ENCODE results near the gene RAD51.

RAD51 gene

DNA sequence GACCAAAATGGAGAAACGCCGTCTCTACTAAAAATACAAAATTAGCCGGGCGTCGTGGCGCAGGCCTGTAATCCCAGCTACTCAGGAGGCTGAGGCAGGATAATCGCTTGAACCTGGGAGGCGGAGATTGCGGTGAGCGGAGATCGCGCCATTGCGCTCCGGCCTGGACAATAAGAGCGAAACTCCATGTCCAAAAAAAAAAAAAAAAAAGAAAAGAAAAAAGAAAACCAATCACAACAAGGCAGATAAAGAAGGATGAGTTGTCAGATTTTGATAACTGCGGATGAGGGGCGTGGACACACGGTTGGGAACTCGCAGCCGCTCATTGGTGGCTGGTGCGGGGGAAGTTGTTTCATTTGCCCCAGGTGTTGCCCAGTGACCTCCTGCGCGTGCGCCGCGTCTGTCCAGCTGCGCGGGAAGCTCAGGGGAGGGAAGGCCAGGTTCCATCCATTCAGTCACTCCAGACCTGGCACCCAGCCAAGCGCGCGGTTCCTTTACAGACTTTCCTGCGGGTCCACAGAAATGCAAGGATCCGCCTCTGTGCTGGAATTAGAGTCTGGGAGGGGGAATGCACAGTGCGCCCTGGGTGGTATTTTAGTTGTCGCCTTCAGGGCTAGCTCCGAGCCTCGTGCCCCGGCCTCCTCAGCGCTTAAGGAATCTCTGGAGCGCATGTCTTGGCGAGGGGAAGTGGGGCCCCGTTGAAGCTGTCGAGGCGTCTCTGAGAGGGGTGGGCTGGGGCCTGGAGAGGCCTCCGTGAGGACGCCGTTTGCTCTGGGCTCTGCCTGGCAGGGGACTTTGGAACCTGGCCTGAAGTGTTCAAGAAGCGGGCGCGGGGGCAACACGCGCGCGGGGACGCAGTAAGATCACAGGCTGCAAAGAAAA, 68.2 kb downstream of the RAD51 start:
- peak in 1 of 3 donors; percentile 45 for DNase-seq (ENCODE audit: low read depth in 3 of 3)

DNA sequence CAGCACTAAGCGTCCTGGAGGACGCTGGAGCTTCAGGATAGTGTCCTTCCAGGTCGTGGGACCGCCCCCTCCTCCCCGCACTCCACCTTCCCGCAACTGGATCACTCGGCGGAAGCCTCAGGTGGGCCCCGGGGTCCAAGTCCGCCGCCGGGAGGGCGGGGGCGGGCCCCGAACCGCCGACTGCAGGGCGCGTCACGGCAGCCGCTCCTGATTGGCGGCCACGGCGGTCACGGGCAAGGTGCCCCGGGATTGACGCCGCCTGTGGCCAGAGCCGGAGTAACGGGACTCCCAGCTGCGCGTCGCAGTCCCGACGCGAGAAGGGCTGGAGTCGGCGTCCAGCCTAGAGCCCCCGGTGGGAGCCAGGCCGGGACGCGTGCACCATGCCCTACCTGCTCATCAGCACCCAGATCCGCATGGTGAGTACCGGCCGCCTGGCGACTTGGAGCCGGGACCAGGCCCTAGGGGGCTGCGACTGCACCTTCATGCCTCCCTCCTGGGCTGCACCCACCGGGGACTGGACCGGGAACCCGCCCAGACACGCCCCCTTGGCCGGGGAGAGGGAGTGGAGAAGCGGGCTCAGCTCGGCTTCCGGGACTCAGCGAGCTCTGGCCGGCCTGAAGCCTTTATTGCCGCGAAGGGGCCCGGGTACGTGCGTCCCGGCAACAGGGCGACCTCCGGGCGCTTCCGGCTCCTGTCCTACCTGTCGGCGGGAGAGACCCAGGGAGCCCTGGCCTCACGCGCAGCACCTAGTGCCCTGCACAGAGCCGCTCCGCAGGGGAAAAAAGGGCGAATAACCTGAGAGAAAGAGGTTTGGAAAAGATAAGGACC, 69.0 kb downstream of the RAD51 start, which contains the start of gene GCHFR:
Gene GCHFR (plus strand): TSS at position 268 of the 828 bp plus-strand sequence. CDS start 113 bp downstream, at position 381.
- peak; percentile 45 to 60 (median 54) for DNase-seq (ENCODE audit: low read depth in 3 of 3)

- DNase-seq (ENCODE audit: low read depth in 3 of 3) = no peak
These were observed 69.7 kb downstream of the RAD51 start for GRCh38 chr15:40764629-40765103.

DNA sequence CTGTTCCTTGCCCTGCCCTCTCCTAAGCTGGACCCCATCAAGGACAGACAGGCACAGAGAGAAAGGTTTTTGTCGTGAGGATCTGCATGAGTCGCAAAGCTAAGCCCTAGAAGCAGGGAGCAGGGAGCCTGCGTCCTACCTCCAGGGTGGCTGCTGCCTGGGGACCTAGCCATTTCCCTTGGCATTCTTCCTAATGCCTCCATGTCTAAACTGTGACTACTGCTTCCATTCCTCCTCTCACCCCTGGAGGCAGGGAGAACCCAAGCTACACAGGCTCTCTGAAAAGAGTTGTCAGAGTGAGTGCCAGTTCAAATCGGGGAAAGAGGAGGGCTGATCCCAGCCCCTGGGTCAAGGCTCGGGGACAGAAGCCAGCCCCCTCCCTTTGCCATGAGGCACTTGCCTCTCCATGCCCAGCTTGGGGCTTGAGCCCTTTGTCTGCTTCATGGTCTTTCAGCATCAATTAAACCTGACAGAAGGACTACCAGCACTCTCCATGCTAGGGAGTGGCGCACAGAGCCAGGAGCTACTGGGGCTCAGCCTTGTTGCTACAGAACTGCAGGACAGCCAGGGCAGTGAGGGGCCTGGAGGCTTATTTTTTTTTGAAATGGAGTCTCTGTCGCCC, 71.3 kb downstream of the RAD51 start:
- no peak for DNase-seq (ENCODE audit: low read depth in 3 of 3)

- DNase-seq (ENCODE audit: low read depth in 3 of 3) = no peak
These were observed 72.2 kb downstream of the RAD51 start for GRCh38 chr15:40766906-40767837.

GRCh38 chr15:40767838-40768500, 73.0 kb downstream of the RAD51 start:
- DNase-seq (ENCODE audit: low read depth in 3 of 3) = no peak

- DNase-seq (ENCODE audit: low read depth in 3 of 3) = no peak
These were observed 73.7 kb downstream of the RAD51 start for GRCh38 chr15:40768521-40769273.

DNA sequence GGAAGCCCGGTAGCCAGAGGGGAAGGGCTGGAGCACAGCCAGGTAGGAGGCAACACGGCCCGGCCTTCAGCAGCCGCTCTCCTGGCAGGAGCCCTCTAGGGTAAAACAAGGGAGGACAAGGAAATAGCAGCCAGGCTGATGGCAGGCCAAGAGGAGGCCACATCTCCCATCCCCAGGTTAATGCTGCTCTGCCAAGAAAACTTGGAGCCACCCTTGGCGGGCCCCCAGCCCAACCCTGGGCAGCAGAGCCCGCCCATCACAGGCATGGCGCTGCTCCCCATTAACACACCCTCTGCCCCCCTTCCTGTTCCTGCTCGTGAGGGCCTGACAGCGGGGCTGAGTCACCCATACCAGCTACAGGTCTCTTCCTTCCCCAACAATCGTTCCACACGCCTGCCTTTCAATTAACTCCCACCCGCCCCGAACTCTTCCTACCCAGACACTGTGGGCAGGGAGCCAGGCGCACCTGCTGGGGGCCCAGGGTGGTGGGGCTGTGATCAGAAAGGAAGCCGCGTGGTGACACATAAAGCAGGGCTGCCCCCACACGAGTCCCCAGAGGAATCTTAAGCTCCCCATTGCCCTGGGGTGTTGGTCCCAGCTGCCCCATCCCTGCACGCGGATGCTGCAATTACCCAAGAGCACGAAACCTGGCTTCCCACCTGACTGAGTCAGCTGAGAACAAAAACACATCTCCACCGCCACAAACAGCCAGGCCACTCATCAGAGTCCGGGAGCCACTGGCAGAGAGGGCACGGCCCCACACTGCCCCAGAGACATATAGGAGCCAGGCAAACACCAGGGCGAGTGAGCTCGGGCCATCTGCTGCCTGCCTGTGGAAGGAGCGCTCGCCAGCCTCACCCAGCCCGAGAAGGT, 74.5 kb downstream of the RAD51 start, which contains the start of gene C15orf62:
Gene C15orf62 (plus strand): TSS at position 707 of the 873 bp plus-strand sequence. CDS start 516 bp downstream, outside the sequence.
- peak in 1 of 3 donors; percentile 54 for DNase-seq (ENCODE audit: low read depth in 3 of 3)

- DNase-seq (ENCODE audit: low read depth in 3 of 3) = no peak
These were observed 75.3 kb downstream of the RAD51 start for GRCh38 chr15:40770147-40770721.

- DNase-seq (ENCODE audit: low read depth in 3 of 3) = no peak
These were observed 76.3 kb downstream of the RAD51 start for GRCh38 chr15:40771242-40771641.

- DNase-seq (ENCODE audit: low read depth in 3 of 3) = no peak
These were observed 77.0 kb downstream of the RAD51 start for GRCh38 chr15:40772014-40772413.

- DNase-seq (ENCODE audit: low read depth in 3 of 3) = no peak
These were observed 78.5 kb downstream of the RAD51 start for GRCh38 chr15:40773496-40773895.

DNA sequence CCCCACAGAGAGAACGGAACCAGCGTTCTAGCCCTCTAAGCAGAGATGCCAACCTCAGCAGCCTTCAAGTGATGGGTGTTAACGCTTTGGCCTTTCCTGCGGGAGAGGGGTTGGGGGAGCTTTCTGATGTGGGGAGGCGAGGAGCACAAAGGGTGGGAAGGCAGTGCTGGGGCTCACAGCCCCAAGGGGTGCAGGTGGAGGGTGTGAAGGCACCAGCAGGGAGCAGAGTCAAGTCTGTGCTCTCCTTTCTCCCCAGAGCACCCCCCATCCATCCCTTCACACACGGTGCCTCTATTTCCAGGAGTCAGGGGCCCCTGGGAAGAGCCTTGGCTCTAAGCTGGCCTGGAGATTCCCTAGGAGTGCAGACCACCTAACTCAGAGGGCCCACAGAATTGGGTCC, 78.9 kb downstream of the RAD51 start:
- no peak for DNase-seq (ENCODE audit: low read depth in 3 of 3)

- DNase-seq (ENCODE audit: low read depth in 3 of 3) = no peak
These were observed 80.0 kb downstream of the RAD51 start for GRCh38 chr15:40775007-40775406.

GRCh38 chr15:40775740-40776536, 81.0 kb downstream of the RAD51 start:
- DNase-seq (ENCODE audit: low read depth in 3 of 3) = no peak

DNA sequence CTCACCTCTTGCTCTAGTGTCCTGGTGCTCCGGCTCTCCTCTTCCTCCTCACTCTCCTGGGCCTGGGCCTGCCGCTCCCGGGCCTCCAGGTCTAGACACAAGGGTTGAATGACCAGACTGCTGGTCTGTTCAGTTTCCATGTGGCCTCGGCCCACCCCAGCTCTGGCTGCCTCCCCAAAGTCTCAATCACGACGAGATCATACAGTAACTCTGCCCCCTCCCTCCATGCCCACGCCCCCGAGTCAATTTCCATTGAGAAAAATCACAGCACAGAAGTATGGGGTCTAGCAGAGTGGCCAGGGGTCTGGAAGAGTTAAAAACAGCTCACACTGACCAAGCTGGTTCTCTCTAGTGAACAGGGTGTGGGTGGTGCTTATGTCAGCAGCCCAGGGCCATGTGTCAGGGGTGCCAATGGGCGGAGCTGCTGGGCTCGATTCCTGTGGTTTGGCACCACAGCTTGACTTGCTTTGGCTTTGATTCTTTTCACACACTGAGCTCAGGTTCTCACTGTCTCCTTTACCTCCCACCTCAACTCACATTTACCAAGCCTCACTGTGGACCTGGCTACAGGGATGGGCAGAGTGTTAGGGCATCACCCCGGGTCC, 81.7 kb downstream of the RAD51 start:
- DNase-seq (ENCODE audit: low read depth in 3 of 3) = no peak

All from stimulated activated CD4-positive, alpha-beta T cell treated with anti-CD3 and anti-CD28 coated beads, TNF-alpha, amount 100 ng/mL, for 48 hours (primary cell).